ENCODE data around the gene IGFL1. TPM values are rescaled to one million over a fixed set of nuclear protein-coding genes. Genes with fewer than 3 reads are reported as not detected.
"Not testable (repeated sequence)": the region's sequence is repeated elsewhere in the genome, so short reads cannot be mapped to it uniquely, and the experiment has no call there.

Gene IGFL1
- total and polyA plus RNA-seq, 7 donors: not detected

- H3K27ac ChIP-seq: no peak overlapping the region
- peak; percentile 67 to 87 for DNase-seq
- WGBS, 3 donors: 13 to 17% (median 14%) methylated on average over 7 of the region's 7 CpGs
- ATAC-seq: peak; percentile 88 to 99 (median 94)
- H3K9me3 ChIP-seq: no peaks in the 10 kb centered on the region
- H3K27me3 ChIP-seq (ENCODE audit: insufficient read depth in 3 of 3, low read length in 2 of 3): peaks cover 0 to 38% (median 2%) of the 10 kb centered on the region in 3 donors
- no peaks in the 10 kb centered on the region for H3K36me3 ChIP-seq (ENCODE audit: insufficient read depth in 1 of 2, low read depth in 1 of 2)
- H3K4me1 ChIP-seq: peaks cover 9% of the 10 kb centered on the region
- H3K4me3 ChIP-seq: no peak overlapping the region
- TF ChIP-seq, protein P1, sequence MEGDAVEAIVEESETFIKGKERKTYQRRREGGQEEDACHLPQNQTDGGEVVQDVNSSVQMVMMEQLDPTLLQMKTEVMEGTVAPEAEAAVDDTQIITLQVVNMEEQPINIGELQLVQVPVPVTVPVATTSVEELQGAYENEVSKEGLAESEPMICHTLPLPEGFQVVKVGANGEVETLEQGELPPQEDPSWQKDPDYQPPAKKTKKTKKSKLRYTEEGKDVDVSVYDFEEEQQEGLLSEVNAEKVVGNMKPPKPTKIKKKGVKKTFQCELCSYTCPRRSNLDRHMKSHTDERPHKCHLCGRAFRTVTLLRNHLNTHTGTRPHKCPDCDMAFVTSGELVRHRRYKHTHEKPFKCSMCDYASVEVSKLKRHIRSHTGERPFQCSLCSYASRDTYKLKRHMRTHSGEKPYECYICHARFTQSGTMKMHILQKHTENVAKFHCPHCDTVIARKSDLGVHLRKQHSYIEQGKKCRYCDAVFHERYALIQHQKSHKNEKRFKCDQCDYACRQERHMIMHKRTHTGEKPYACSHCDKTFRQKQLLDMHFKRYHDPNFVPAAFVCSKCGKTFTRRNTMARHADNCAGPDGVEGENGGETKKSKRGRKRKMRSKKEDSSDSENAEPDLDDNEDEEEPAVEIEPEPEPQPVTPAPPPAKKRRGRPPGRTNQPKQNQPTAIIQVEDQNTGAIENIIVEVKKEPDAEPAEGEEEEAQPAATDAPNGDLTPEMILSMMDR (IDR thresholded peaks at IDR 0.05): no peak
- intact Hi-C loops (cut with DNase I): no loop called here
Observed at GRCh38 chr19:46221981-46222610, 7.4 kb upstream of the IGFL1 start.

DNA sequence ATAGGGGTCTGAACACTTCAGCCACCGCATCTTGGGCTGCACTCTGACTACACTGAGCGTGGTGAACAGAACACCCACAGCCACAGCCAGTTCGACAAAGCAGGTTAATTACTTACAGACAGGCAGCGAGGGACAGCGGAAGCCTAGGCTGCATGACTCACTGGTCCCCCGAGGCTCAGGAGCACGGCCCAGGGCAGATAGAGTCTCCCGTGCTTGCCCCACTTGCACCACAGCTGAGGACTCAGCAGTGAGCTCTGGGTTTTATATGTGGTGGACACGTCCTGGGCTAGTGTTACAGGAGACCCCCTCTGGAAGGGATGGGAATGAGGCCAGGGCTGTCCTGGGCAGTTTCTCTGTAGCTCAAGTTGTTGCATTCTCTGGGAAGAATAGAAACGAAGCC lies 5.8 kb upstream of the IGFL1 start:
- H3K4me1 ChIP-seq; ATAC-seq; H3K36me3 ChIP-seq (ENCODE audit: insufficient read depth in 1 of 2, low read depth in 1 of 2); intact Hi-C loops (cut with DNase I); DNase-seq; H3K27ac ChIP-seq; H3K9me3 ChIP-seq; H3K4me3 ChIP-seq: not testable (repeated sequence)
- peaks cover 0 to 37% (median 4%) of the 10 kb centered on the region in 3 donors for H3K27me3 ChIP-seq (ENCODE audit: insufficient read depth in 3 of 3, low read length in 2 of 3)
- 59 to 75% (median 64%) methylated on average over 7 to 8 of the region's 10 CpGs for WGBS, 3 donors

GRCh38 chr19:46224773-46225172 lies 4.8 kb upstream of the IGFL1 start:
- peaks cover 9% of the 10 kb centered on the region for H3K4me1 ChIP-seq
- 55 to 72% (median 62%) methylated on average over 3 of the region's 3 CpGs for WGBS, 3 donors

DNA sequence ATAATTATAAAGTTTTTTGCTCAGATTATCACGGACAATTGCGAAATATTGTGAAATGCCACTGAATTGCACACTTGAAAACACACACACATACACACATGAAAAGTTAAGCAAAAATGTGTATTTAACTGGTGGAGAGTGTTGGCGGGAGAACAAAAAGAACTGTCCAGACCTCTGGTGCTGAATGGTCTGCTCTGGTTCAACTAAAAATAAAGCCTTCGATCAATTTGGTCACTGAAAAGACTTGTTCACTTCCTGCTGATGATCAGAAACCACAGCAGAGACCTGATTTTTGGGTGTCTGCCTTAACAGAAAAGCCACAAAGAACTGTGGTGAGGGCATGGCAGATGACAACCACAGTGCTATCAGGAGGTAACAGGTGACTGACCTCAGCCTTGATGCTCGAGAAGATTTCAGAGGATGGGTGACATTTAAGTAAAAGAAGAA lies 4.0 kb upstream of the IGFL1 start:
- Histone ChIP-seq H3K36me3 (ENCODE audit: insufficient read depth in 1 of 2, low read depth in 1 of 2) (no peaks in the 10 kb centered on the region), H3K4me3 (no peak overlapping the region), H3K4me1 (peaks cover 9% of the 10 kb centered on the region), H3K27ac (no peak overlapping the region), H3K27me3 (ENCODE audit: insufficient read depth in 3 of 3, low read length in 2 of 3) (peaks cover 0 to 37% (median 8%) of the 10 kb centered on the region in 3 donors), H3K9me3 (no peaks in the 10 kb centered on the region)
- ATAC-seq: no peak
- TF ChIP-seq, protein P1 (IDR thresholded peaks at IDR 0.05): no peak
- intact Hi-C loops (cut with DNase I): no loop called here
- 8 to 34% (median 29%) methylated on average over 5 of the region's 5 CpGs for WGBS, 3 donors
- no peak for DNase-seq

More at GRCh38 chr19:46224773-46225172, 4.8 kb upstream of the IGFL1 start:
- peaks cover 0 to 36% (median 8%) of the 10 kb centered on the region in 3 donors for H3K27me3 ChIP-seq (ENCODE audit: insufficient read depth in 3 of 3, low read length in 2 of 3)
- no peak for ATAC-seq
- no peak overlapping the region for H3K27ac ChIP-seq
- no peak overlapping the region for H3K4me3 ChIP-seq
- H3K36me3 ChIP-seq (ENCODE audit: insufficient read depth in 1 of 2, low read depth in 1 of 2): no peaks in the 10 kb centered on the region
- no peak for DNase-seq
- TF ChIP-seq, protein P1 (IDR thresholded peaks at IDR 0.05): no peak
- intact Hi-C loops (cut with DNase I): no loop called here
- H3K9me3 ChIP-seq: no peaks in the 10 kb centered on the region

GRCh38 chr19:46226438-46226973 lies 3.0 kb upstream of the IGFL1 start:
- Histone ChIP-seq H3K36me3 (ENCODE audit: insufficient read depth in 1 of 2, low read depth in 1 of 2) (no peaks in the 10 kb centered on the region), H3K4me3 (no peak overlapping the region), H3K27me3 (ENCODE audit: insufficient read depth in 3 of 3, low read length in 2 of 3) (peaks cover 0 to 39% (median 8%) of the 10 kb centered on the region in 3 donors), H3K27ac (no peak overlapping the region), H3K9me3 (no peaks in the 10 kb centered on the region), H3K4me1 (peaks cover 5% of the 10 kb centered on the region)
- TF ChIP-seq, protein P1 (IDR thresholded peaks at IDR 0.05): no peak
- 16 to 27% (median 21%) methylated on average over 9 of the region's 9 CpGs for WGBS, 3 donors
- no peak for DNase-seq
- intact Hi-C loops (cut with DNase I): no loop called here
- ATAC-seq: no peak

Data from psoas muscle (tissue), 8 donors.